ENCODE data around the gene PDE4B. TPM values are rescaled to one million over a fixed set of nuclear protein-coding genes. Genes with fewer than 3 reads are reported as not detected.

Gene PDE4B
- polyA plus RNA-seq, 1 donor (not counting 4 experiments of a cell fraction or from before 2014, with no cell fraction given), result 0.29 TPM

- DNase-seq (ENCODE audit: low read depth, low spot score) (no peak), FAIRE-seq (no peak)
- Histone ChIP-seq H3K4me1 (ENCODE audit: control insufficient read depth, extremely low read depth, insufficient read depth, low read length) (no peaks in the 10 kb centered on the region), H3K9me1 (ENCODE audit: control insufficient read depth, extremely low read depth, insufficient read depth, low read length) (no peaks in the 10 kb centered on the region), H2AFZ (ENCODE audit: control insufficient read depth, low read length) (no peak overlapping the region), H3K4me2 (ENCODE audit: control insufficient read depth, extremely low read depth, insufficient read depth, low read depth, low read length) (no peak overlapping the region), H3K27me3 (ENCODE audit: control insufficient read depth, extremely low read depth, insufficient read depth, low read length) (no peaks in the 10 kb centered on the region), H3K36me3 (ENCODE audit: control insufficient read depth in 2 of 2, extremely low read depth in 1 of 2, insufficient read depth in 2 of 2, low read length in 2 of 2) (no peaks in the 10 kb centered on the region), H3K79me2 (ENCODE audit: control insufficient read depth, insufficient read depth, low read length) (no peaks in the 10 kb centered on the region), H3K9ac (ENCODE audit: control insufficient read depth, extremely low read depth, insufficient read depth, low read length) (no peak overlapping the region), H3K4me3 (ENCODE audit: control insufficient read depth in 2 of 3, extremely low read depth in 1 of 3, insufficient read depth in 2 of 3, low read depth in 1 of 3, low read length in 3 of 3) (no peak overlapping the region), H4K20me1 (ENCODE audit: control insufficient read depth, extremely low read depth, insufficient read depth, low read length) (no peaks in the 10 kb centered on the region), H3K27ac (ENCODE audit: control insufficient read depth, insufficient read depth, low read length) (no peak overlapping the region), H3K9me3 (ENCODE audit: control insufficient read depth, low read depth, low read length) (no peaks in the 10 kb centered on the region)
- TF ChIP-seq EZH2 (IDR thresholded peaks at IDR 0.05; ENCODE audit: low read length) (no peak), CTCF (optimal IDR thresholded peaks at IDR 0.05 in 1 of 3, IDR thresholded peaks at IDR 0.05 in 1 of 3, conservative IDR thresholded peaks at IDR 0.05 in 1 of 3; ENCODE audit: extremely low read depth in 1 of 3, insufficient read depth in 2 of 3, low read length in 3 of 3) (no peak)
- dilution Hi-C loops (cut with MboI; ENCODE audit: extremely low pct_ligation_motif_present, low sequenced_read_pairs), result no loop called here
These were observed 250.5 kb downstream of the PDE4B start for GRCh38 chr1:66043186-66043585.

GRCh38 chr1:66044912-66045311, 252.2 kb downstream of the PDE4B start:
- dilution Hi-C loops (cut with MboI; ENCODE audit: extremely low pct_ligation_motif_present, low sequenced_read_pairs), result no loop called here
- H3K4me1 ChIP-seq (ENCODE audit: control insufficient read depth, extremely low read depth, insufficient read depth, low read length), result no peaks in the 10 kb centered on the region
- H3K9me1 ChIP-seq (ENCODE audit: control insufficient read depth, extremely low read depth, insufficient read depth, low read length), result no peaks in the 10 kb centered on the region
- no peak overlapping the region for H3K4me2 ChIP-seq (ENCODE audit: control insufficient read depth, extremely low read depth, insufficient read depth, low read depth, low read length)
- no peak overlapping the region for H3K9ac ChIP-seq (ENCODE audit: control insufficient read depth, extremely low read depth, insufficient read depth, low read length)
- H3K36me3 ChIP-seq (ENCODE audit: control insufficient read depth in 2 of 2, extremely low read depth in 1 of 2, insufficient read depth in 2 of 2, low read length in 2 of 2), result no peaks in the 10 kb centered on the region
- H2AFZ ChIP-seq (ENCODE audit: control insufficient read depth, low read length), result no peak overlapping the region
- H3K27me3 ChIP-seq (ENCODE audit: control insufficient read depth, extremely low read depth, insufficient read depth, low read length), result no peaks in the 10 kb centered on the region
- H3K4me3 ChIP-seq (ENCODE audit: control insufficient read depth in 2 of 3, extremely low read depth in 1 of 3, insufficient read depth in 2 of 3, low read depth in 1 of 3, low read length in 3 of 3), result no peak overlapping the region
- H3K79me2 ChIP-seq (ENCODE audit: control insufficient read depth, insufficient read depth, low read length), result no peaks in the 10 kb centered on the region
- DNase-seq (ENCODE audit: low read depth, low spot score) (no peak), FAIRE-seq (no peak)
- no peak for TF ChIP-seq CTCF (optimal IDR thresholded peaks at IDR 0.05 in 1 of 3, IDR thresholded peaks at IDR 0.05 in 1 of 3, conservative IDR thresholded peaks at IDR 0.05 in 1 of 3; ENCODE audit: extremely low read depth in 1 of 3, insufficient read depth in 2 of 3, low read length in 3 of 3)
- no peak for TF ChIP-seq EZH2 (IDR thresholded peaks at IDR 0.05; ENCODE audit: low read length)
- no peaks in the 10 kb centered on the region for H3K9me3 ChIP-seq (ENCODE audit: control insufficient read depth, low read depth, low read length)
- H4K20me1 ChIP-seq (ENCODE audit: control insufficient read depth, extremely low read depth, insufficient read depth, low read length), result no peaks in the 10 kb centered on the region
- no peak overlapping the region for H3K27ac ChIP-seq (ENCODE audit: control insufficient read depth, insufficient read depth, low read length)

Measured in keratinocyte (primary cell).